ENCODE data around the gene B3GAT1. TPM values are rescaled to one million over a fixed set of nuclear protein-coding genes. Genes with fewer than 3 reads are reported as not detected.

Gene B3GAT1
- polyA plus RNA-seq, 1 of the 3 experiments (the other 2 are of a cell fraction): 0.15 TPM

DNA sequence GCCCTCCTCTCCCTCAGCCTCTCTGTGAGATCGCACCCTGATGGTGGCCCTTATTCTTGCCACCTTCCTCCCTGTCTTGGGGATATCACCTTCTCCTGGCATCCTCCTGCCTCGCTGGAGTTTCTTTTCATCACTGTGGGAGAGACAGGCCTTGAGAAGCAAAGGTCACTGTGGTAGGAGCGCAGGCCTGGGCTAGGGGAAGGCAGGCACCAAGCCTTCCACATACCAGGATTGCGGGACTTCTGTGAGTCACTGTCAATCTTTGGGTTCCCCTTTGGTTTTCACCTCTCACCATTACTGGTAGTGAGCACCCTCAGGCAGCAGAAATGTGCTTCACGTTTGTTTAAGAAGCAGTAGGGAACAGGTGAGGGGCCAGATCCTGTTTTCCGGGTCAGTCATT, 31.2 kb upstream of the B3GAT1 start:
- no peaks in the 10 kb centered on the region for H4K20me1 ChIP-seq (ENCODE audit: insufficient read depth)
- H3K9me2 ChIP-seq: no peaks in the 10 kb centered on the region
- no peaks in the 10 kb centered on the region for H3K9me3 ChIP-seq
- WGBS (ENCODE audit: low lambda C conversion rate): 27% methylated on average over 5 of the region's 6 CpGs
- TF ChIP-seq RXRA (IDR thresholded peaks at IDR 0.05; ENCODE audit: borderline replicate concordance, low read depth) (no peak), ELF1 (IDR thresholded peaks at IDR 0.05) (no peak), GABPA (IDR thresholded peaks at IDR 0.05; ENCODE audit: low read depth) (no peak), POLR2AphosphoS5 (IDR thresholded peaks at IDR 0.05; ENCODE audit: low read depth, low read length) (no peak), SIN3A (IDR thresholded peaks at IDR 0.05; ENCODE audit: borderline replicate concordance, low read depth, low read length) (no peak), FOXJ3 (CRISPR knock-in tag; IDR thresholded peaks at IDR 0.05) (no peak), MXI1 (IDR thresholded peaks at IDR 0.05; ENCODE audit: low read depth, low read length) (no peak)
- TF ChIP-seq, protein P1, sequence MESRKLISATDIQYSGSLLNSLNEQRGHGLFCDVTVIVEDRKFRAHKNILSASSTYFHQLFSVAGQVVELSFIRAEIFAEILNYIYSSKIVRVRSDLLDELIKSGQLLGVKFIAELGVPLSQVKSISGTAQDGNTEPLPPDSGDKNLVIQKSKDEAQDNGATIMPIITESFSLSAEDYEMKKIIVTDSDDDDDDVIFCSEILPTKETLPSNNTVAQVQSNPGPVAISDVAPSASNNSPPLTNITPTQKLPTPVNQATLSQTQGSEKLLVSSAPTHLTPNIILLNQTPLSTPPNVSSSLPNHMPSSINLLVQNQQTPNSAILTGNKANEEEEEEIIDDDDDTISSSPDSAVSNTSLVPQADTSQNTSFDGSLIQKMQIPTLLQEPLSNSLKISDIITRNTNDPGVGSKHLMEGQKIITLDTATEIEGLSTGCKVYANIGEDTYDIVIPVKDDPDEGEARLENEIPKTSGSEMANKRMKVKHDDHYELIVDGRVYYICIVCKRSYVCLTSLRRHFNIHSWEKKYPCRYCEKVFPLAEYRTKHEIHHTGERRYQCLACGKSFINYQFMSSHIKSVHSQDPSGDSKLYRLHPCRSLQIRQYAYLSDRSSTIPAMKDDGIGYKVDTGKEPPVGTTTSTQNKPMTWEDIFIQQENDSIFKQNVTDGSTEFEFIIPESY (IDR thresholded peaks at IDR 0.05; ENCODE audit: borderline replicate concordance, low read depth): no peak
- TF ChIP-seq, protein P2, sequence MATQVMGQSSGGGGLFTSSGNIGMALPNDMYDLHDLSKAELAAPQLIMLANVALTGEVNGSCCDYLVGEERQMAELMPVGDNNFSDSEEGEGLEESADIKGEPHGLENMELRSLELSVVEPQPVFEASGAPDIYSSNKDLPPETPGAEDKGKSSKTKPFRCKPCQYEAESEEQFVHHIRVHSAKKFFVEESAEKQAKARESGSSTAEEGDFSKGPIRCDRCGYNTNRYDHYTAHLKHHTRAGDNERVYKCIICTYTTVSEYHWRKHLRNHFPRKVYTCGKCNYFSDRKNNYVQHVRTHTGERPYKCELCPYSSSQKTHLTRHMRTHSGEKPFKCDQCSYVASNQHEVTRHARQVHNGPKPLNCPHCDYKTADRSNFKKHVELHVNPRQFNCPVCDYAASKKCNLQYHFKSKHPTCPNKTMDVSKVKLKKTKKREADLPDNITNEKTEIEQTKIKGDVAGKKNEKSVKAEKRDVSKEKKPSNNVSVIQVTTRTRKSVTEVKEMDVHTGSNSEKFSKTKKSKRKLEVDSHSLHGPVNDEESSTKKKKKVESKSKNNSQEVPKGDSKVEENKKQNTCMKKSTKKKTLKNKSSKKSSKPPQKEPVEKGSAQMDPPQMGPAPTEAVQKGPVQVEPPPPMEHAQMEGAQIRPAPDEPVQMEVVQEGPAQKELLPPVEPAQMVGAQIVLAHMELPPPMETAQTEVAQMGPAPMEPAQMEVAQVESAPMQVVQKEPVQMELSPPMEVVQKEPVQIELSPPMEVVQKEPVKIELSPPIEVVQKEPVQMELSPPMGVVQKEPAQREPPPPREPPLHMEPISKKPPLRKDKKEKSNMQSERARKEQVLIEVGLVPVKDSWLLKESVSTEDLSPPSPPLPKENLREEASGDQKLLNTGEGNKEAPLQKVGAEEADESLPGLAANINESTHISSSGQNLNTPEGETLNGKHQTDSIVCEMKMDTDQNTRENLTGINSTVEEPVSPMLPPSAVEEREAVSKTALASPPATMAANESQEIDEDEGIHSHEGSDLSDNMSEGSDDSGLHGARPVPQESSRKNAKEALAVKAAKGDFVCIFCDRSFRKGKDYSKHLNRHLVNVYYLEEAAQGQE (IDR thresholded peaks at IDR 0.05; ENCODE audit: low read depth, low read length): no peak
- H3K27ac ChIP-seq (ENCODE audit: low read depth in 2 of 2, low read length in 1 of 2): no peak overlapping the region
- ChIA-PET POLR2A (no interaction called here), CTCF (no interaction called here)
- H2AFZ ChIP-seq (ENCODE audit: low read depth): no peak overlapping the region
- no peak overlapping the region for H3K9ac ChIP-seq
- no peak for DNase-seq
- no peaks in the 10 kb centered on the region for H3K27me3 ChIP-seq (ENCODE audit: insufficient read depth)
- no peaks in the 10 kb centered on the region for H3K79me2 ChIP-seq (ENCODE audit: insufficient read depth)
- no peak overlapping the region for H3K4me2 ChIP-seq
- peaks cover 0 to 22% of the 10 kb centered on the region in 2 experiments; a peak in 1 of 4 replicates for H3K4me1 ChIP-seq (ENCODE audit: control insufficient read depth in 1 of 2, insufficient read depth in 2 of 2, low read depth in 1 of 2, low read length in 1 of 2)
- H3F3A ChIP-seq (replicated peaks; ENCODE audit: insufficient read depth): no peaks in the 10 kb centered on the region
- H3K36me3 ChIP-seq (replicated peaks in 1 of 2; ENCODE audit: control insufficient read depth in 1 of 2, insufficient read depth in 2 of 2, low read length in 1 of 2): no peaks in the 10 kb centered on the region
- H3K4me3 ChIP-seq (ENCODE audit: low read depth in 2 of 2, low read length in 1 of 2): no peak overlapping the region

DNA sequence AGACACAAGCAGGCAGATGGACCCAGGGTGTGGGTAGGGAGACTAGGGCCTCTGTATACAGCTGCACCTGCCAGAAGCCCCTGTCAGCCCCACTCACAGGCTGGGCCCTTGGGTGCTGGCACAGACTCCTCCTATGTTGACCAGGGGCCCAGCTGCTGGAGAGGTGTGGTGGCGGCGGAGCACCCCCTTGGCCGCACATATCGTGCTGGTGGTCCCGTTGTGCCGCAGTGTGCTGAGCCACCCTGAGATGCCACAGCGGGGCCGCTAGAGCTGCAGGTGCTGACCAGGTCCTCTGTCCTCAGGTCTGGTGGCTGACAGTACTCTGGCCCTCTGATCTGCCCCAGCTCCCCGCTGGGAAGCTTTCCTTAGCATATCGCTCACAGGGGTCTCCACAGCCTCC, 30.2 kb upstream of the B3GAT1 start:
- H3K27ac ChIP-seq (ENCODE audit: low read depth in 2 of 2, low read length in 1 of 2): no peak overlapping the region
- H3K4me2 ChIP-seq: no peak overlapping the region
- CTCF ChIA-PET: no interaction called here
- WGBS (ENCODE audit: low lambda C conversion rate): no CpG with 5 or more reads among the region's 10 CpGs
- no peak overlapping the region for H3K9ac ChIP-seq
- POLR2A ChIA-PET: no interaction called here
- H3K79me2 ChIP-seq (ENCODE audit: insufficient read depth): no peaks in the 10 kb centered on the region
- no peaks in the 10 kb centered on the region for H3K9me3 ChIP-seq
- peaks cover 0 to 26% of the 10 kb centered on the region in 2 experiments; a peak in 1 of 4 replicates for H3K4me1 ChIP-seq (ENCODE audit: control insufficient read depth in 1 of 2, insufficient read depth in 2 of 2, low read depth in 1 of 2, low read length in 1 of 2)
- H4K20me1 ChIP-seq (ENCODE audit: insufficient read depth): no peaks in the 10 kb centered on the region
- H3K36me3 ChIP-seq (replicated peaks in 1 of 2; ENCODE audit: control insufficient read depth in 1 of 2, insufficient read depth in 2 of 2, low read length in 1 of 2): no peaks in the 10 kb centered on the region
- no peak overlapping the region for H2AFZ ChIP-seq (ENCODE audit: low read depth)
- no peak overlapping the region for H3K4me3 ChIP-seq (ENCODE audit: low read depth in 2 of 2, low read length in 1 of 2)
- H3K27me3 ChIP-seq (ENCODE audit: insufficient read depth): no peaks in the 10 kb centered on the region
- H3K9me2 ChIP-seq: no peaks in the 10 kb centered on the region
- no peaks in the 10 kb centered on the region for H3F3A ChIP-seq (replicated peaks; ENCODE audit: insufficient read depth)
- DNase-seq: no peak
- TF ChIP-seq, protein P1 (IDR thresholded peaks at IDR 0.05; ENCODE audit: borderline replicate concordance, low read depth): no peak
- no peak for TF ChIP-seq GATA2 (CRISPR knock-in tag; IDR thresholded peaks at IDR 0.05)
- no peak for TF ChIP-seq TEAD4 (IDR thresholded peaks at IDR 0.05; ENCODE audit: borderline replicate concordance, insufficient read depth)
- TF ChIP-seq SMC3 (IDR thresholded peaks at IDR 0.05; ENCODE audit: low read depth, low read length): no peak
- no peak for TF ChIP-seq TAF1 (IDR thresholded peaks at IDR 0.05; ENCODE audit: borderline replicate concordance, low read depth, low read length)
- TF ChIP-seq FOSL2 (IDR thresholded peaks at IDR 0.05; ENCODE audit: borderline replicate concordance, low read depth): no peak

Data from SK-N-SH (cell line).